ENCODE results near the gene ADAMTS17.

Gene ADAMTS17

DNA sequence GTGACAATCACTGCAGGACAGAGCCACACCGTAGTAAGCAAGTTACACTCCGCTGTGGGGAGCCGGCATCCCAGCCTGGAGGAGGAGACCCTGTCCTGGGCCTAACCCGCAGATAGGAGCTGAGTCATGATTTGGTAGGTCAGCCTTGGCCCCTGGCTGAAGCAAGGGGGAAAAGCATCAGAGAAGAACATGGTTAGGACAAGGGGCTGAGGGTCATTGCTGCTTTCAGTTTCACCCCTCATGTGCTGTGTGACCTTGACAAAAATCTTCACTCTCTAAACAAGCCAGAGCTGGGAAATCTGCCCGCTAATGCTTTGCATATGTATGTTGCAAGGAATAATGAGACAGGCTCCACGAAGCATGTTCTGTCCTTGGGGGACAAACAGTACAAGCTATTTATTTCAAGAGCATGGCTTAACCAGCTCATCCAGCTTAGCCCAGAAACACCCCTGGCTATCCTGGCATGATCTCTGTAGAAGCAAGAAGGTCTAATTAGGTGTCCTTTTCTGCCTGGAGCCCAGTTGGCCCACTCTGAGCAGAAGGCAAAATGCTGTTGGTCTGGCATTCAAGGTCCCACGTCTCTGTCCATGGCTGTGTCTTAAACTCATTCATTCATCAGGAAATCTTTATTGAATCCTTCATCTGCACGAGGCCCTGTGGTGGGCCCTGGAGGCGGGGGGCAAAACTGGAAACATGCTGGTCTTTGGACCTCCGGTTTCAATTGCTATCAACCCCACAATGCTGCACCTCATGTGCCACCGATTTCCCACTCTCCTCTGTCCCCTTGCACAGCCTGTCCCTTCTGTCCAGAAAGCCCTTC, 387.2 kb downstream of the ADAMTS17 start:
- no peak overlapping the region for H3K27ac Mint-ChIP-seq
- TF ChIP-seq, protein P1, sequence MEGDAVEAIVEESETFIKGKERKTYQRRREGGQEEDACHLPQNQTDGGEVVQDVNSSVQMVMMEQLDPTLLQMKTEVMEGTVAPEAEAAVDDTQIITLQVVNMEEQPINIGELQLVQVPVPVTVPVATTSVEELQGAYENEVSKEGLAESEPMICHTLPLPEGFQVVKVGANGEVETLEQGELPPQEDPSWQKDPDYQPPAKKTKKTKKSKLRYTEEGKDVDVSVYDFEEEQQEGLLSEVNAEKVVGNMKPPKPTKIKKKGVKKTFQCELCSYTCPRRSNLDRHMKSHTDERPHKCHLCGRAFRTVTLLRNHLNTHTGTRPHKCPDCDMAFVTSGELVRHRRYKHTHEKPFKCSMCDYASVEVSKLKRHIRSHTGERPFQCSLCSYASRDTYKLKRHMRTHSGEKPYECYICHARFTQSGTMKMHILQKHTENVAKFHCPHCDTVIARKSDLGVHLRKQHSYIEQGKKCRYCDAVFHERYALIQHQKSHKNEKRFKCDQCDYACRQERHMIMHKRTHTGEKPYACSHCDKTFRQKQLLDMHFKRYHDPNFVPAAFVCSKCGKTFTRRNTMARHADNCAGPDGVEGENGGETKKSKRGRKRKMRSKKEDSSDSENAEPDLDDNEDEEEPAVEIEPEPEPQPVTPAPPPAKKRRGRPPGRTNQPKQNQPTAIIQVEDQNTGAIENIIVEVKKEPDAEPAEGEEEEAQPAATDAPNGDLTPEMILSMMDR (IDR thresholded peaks at IDR 0.05) = no peak

DNA sequence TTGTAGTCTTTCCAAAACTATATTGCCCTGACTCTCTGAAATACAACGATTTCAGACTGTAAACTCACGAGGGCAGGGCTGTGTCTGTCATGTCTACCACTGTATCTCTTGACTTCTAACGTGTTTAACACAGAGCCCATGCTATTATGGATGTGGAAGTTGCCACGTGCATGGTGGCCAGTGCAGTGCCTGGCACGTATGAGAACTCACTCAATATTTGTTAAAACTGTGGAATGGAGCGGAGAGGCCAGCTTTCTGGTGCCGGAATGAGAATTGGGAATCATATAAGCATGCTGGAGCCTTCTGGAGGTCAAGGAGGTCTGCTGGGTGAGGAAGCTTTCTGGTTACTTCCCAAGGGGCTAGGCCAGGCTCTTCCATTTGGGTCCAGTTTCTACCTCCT, 387.9 kb downstream of the ADAMTS17 start:
- Mint-ChIP-seq H3K4me3 (no peak overlapping the region), H3K9me3 (peaks cover 19% of the 10 kb centered on the region), H3K27me3 (ENCODE audit: low read depth, poor library complexity) (peaks cover 20% of the 10 kb centered on the region), H3K27ac (no peak overlapping the region), H3K36me3 (ENCODE audit: low read depth) (no peaks in the 10 kb centered on the region), H3K4me1 (peaks cover 5% of the 10 kb centered on the region)
- TF ChIP-seq, protein P1 (IDR thresholded peaks at IDR 0.05) = no peak
- DNase-seq = no peak

More for the DNA sequence above, 387.2 kb downstream of the ADAMTS17 start:
- peaks cover 21% of the 10 kb centered on the region for H3K27me3 Mint-ChIP-seq (ENCODE audit: low read depth, poor library complexity)
- DNase-seq = no peak
- H3K4me1 Mint-ChIP-seq = peaks cover 5% of the 10 kb centered on the region
- peaks cover 13% of the 10 kb centered on the region for H3K9me3 Mint-ChIP-seq
- H3K4me3 Mint-ChIP-seq = no peak overlapping the region
- no peaks in the 10 kb centered on the region for H3K36me3 Mint-ChIP-seq (ENCODE audit: low read depth)

DNA sequence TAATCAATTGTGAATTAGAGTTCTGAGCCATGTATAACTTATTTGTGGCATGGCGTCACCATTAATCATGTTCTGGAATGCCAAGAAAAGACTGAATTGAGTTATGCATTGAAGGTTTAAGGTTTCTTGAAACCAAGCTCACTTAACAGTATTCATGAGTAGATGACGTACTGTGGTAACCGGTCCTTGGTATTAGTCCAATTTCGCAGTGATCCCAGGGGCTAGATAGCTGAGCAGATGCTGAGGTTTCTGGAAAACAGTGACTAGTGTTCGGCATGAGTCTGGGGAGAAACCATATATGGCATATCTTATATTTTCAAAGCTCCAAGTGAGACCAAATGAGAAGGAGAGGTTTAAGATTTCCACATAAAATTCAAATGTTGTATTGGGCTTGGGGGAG, 390.3 kb downstream of the ADAMTS17 start:
- TF ChIP-seq, protein P1 (IDR thresholded peaks at IDR 0.05) = no peak
- Mint-ChIP-seq H3K36me3 (ENCODE audit: low read depth) (no peaks in the 10 kb centered on the region), H3K9me3 (peaks cover 35% of the 10 kb centered on the region), H3K4me1 (no peaks in the 10 kb centered on the region), H3K27me3 (ENCODE audit: low read depth, poor library complexity) (peaks cover 14% of the 10 kb centered on the region), H3K27ac (no peak overlapping the region), H3K4me3 (no peak overlapping the region)
- DNase-seq = no peak

DNA sequence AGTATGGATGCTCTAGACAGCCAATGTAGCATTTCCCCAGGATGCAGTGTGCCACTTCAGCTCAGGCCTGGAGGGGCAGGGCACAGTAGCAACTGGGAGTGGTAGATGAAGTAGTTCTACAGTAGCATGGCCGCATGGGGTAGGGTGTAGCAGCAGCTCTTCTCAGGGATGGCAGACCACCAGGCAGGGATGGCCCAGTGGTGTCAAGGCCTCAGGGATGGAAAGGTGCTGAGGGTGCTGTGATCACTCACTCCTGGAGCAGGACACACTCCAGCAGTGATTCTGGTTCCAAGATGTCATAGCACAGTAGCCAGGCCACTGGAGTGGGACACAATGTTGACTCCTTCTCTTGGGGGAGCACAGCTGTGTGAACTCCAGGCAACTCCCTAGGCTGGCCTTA, 397.6 kb downstream of the ADAMTS17 start:
- H3K4me1 Mint-ChIP-seq = no peaks in the 10 kb centered on the region
- peaks cover 62% of the 10 kb centered on the region for H3K9me3 Mint-ChIP-seq
- no peak for DNase-seq
- TF ChIP-seq, protein P1 (IDR thresholded peaks at IDR 0.05) = no peak
- H3K27me3 Mint-ChIP-seq (ENCODE audit: low read depth, poor library complexity) = peaks cover 8% of the 10 kb centered on the region
- peaks cover 9% of the 10 kb centered on the region for H3K36me3 Mint-ChIP-seq (ENCODE audit: low read depth)
- no peak overlapping the region for H3K4me3 Mint-ChIP-seq
- H3K27ac Mint-ChIP-seq = no peak overlapping the region

DNA sequence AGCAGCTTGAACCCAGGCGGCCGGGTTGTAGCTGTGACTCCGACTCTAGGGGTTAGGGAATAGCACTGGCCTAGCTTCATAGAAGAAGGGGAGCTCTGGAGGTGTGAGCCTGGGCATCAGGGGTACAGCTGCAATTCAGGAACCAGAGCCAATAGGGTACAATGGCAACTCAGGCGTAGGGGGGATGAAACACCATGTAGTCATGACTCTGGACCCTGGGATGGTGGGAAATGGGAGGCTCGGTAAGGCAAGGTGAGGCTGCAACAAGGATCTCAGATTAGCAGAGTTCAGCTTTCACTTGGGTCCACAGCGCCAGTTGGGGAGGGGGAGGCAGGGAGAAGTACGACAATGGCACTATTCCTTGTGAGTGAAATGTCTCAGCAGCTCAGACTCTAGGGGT, 398.3 kb downstream of the ADAMTS17 start:
- Mint-ChIP-seq H3K27me3 (ENCODE audit: low read depth, poor library complexity) (peaks cover 8% of the 10 kb centered on the region), H3K27ac (no peak overlapping the region), H3K9me3 (peaks cover 63% of the 10 kb centered on the region)

More for the DNA sequence above, 398.3 kb downstream of the ADAMTS17 start:
- Mint-ChIP-seq H3K4me1 (no peaks in the 10 kb centered on the region), H3K4me3 (no peak overlapping the region), H3K36me3 (ENCODE audit: low read depth) (peaks cover 9% of the 10 kb centered on the region)
- DNase-seq = no peak
- TF ChIP-seq, protein P1 (IDR thresholded peaks at IDR 0.05) = no peak
